Posterior cingulate gyrus (tissue), 11 donors: ENCODE results near the gene PRR14.
"Not testable (repeated sequence)": the region's sequence is repeated elsewhere in the genome, so short reads cannot be mapped to it uniquely, and the experiment has no call there.

Experiments
- DNase-seq, 10 donors: peaks; one replicate each; pipeline versions ENCODE4 v3.0.0 to v3.0.0-alpha.2; 2020 to 2021; ENCODE audit warnings: mixed read lengths in 3 of 10
- intact Hi-C: fragments of 100-400 bp; cut with DNase I; formaldehyde crosslinking; loops from one replicate; pipeline ENCODE4 v1.15.1; 2023

PRR14 gene

GRCh38 chr16:30677931-30678585 is 27.3 kb downstream of the PRR14 start:
- intact Hi-C loops, result no loop called here

GRCh38 chr16:30678586-30678970 is 27.8 kb downstream of the PRR14 start:
- intact Hi-C loops, result no loop called here
- peak in 1 of 10 donors; percentile 3 for DNase-seq

More at GRCh38 chr16:30677931-30678585, 27.3 kb downstream of the PRR14 start:
- DNase-seq, result peak in 1 of 10 donors; percentile 40

- peak in 1 of 10 donors; percentile 35 for DNase-seq
- intact Hi-C loops, result no loop called here
Observed at GRCh38 chr16:30680326-30680725, 29.6 kb downstream of the PRR14 start.

GRCh38 chr16:30688701-30689100 is 37.9 kb downstream of the PRR14 start:
- DNase-seq, result peak in 1 of 10 donors; percentile 4
- intact Hi-C loops, result no loop called here

- intact Hi-C loops, result no loop called here
Observed at GRCh38 chr16:30691907-30692306, 41.1 kb downstream of the PRR14 start.

GRCh38 chr16:30692396-30693064 is 41.8 kb downstream of the PRR14 start:
- peak in 2 of 10 donors; percentile 2 to 31 for DNase-seq
- intact Hi-C loops, result no loop called here

More at GRCh38 chr16:30691907-30692306, 41.1 kb downstream of the PRR14 start:
- DNase-seq, result peak in 2 of 10 donors; percentile 7 to 26

- intact Hi-C loops, result no loop called here
- DNase-seq, result peak in 1 of 10 donors; percentile 50
Observed at GRCh38 chr16:30694926-30695693, 44.4 kb downstream of the PRR14 start.

GRCh38 chr16:30696646-30697045 is 45.9 kb downstream of the PRR14 start:
- peak in 2 of 10 donors; percentile 32 to 54 for DNase-seq
- intact Hi-C loops, result not testable (repeated sequence)

GRCh38 chr16:30697264-30698138 is 46.7 kb downstream of the PRR14 start:
- DNase-seq, result peak in 9 of 10 donors; percentile 97 to 100 (median 98)
- intact Hi-C loops, result loop anchor here (1.0 to 2.0 kb wide), 3 partner anchors 39 to 51 kb away; partner anchors contain the start of genes FBRS, PHKG2 and PRR14

- intact Hi-C loops, result loop anchor here (1.0 to 2.0 kb wide), 3 partner anchors 40 to 51 kb away; partner anchors contain the start of genes FBRS, PHKG2 and PRR14
Observed at GRCh38 chr16:30698139-30698815, 47.5 kb downstream of the PRR14 start.

GRCh38 chr16:30698816-30699614 is 48.3 kb downstream of the PRR14 start, which contains the start of gene SRCAP:
Gene SRCAP, plus strand, starts transcription at chr16:30699171. Its CDS starts 1,654 bp downstream, at chr16:30700825.
- peak; percentile 69 to 97 (median 76) for DNase-seq
- intact Hi-C loops, result loop anchor here (1.0 to 2.0 kb wide), 3 partner anchors 41 to 50 kb away; partner anchors contain the start of genes FBRS, PHKG2 and PRR14

More at GRCh38 chr16:30698139-30698815, 47.5 kb downstream of the PRR14 start:
- DNase-seq, result peak; percentile 79 to 99 (median 84)

- intact Hi-C loops, result loop anchor here (2.0 kb wide), 2 partner anchors 49 kb away; partner anchors contain the start of genes PHKG2 and PRR14
- no peak for DNase-seq
Observed at GRCh38 chr16:30699615-30700099, 48.9 kb downstream of the PRR14 start.

- intact Hi-C loops, result no loop called here
- DNase-seq, result peak in 2 of 10 donors; percentile 72 to 85
Observed at GRCh38 chr16:30700491-30700890, 49.7 kb downstream of the PRR14 start.

GRCh38 chr16:30700971-30701370 is 50.2 kb downstream of the PRR14 start:
- peak in 1 of 10 donors; percentile 3 for DNase-seq
- intact Hi-C loops, result no loop called here

GRCh38 chr16:30703071-30703470 is 52.3 kb downstream of the PRR14 start:
- intact Hi-C loops, result not testable (repeated sequence)
- peak in 2 of 10 donors; percentile 30 to 39 for DNase-seq

GRCh38 chr16:30703971-30704370 is 53.2 kb downstream of the PRR14 start:
- intact Hi-C loops, result no loop called here
- peak in 2 of 10 donors; percentile 2 to 52 for DNase-seq
